GM18508 (cell line): ENCODE data around the gene RNF168.
A peak's percentile ranks its signal among the peaks of the same experiment; 100 is the strongest.
"Not testable (repeated sequence)": the region's sequence is repeated elsewhere in the genome, so short reads cannot be mapped to it uniquely, and the experiment has no call there.

Experiments used
- ATAC-seq: cut with Tn5 transposase; IDR thresholded peaks from one replicate; pipeline ENCODE4 v1.9.1; 2021; ENCODE audit warnings: moderate number of reproducible peaks; ENCODE audit not compliant: insufficient read depth, unreplicated experiment

Gene RNF168

DNA sequence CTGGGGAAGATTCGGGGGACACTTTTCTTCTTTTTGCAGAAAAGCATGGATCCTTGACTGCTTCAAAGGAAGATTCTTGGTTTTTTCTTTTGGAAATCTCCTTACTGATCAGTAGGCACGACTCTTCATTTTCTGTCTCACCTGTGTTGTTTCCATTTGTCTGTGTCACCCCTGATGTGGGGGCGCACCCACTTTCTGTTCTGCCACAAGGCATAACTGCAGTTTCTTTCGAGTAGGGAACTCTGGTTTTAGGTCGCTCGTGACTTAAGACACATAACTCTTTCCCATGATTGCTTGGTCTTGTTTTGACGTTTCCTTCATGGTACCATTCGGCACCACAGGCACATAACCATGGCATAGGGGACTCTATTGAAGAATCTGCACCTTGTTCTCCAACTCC, 31.3 kb downstream of the RNF168 start:
- no peak for ATAC-seq

DNA sequence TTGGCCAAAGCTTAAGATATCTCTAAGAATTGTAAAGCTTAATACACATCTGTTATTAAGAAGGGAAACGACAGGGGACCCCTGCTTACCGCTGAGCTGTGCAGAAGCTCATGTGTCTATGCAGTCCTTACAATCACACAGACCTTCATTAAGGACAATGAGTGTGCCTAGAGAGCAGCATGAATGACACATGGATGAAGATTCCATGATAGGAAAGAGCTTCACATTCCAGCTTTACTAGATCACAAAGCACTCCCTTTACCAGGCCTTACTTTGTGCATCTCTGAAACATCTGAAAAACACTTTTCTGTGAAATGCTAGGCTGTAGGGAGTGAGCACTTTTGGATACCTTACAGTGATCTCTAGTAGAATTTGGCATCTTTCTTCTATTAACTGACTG, 32.0 kb downstream of the RNF168 start:
- no peak for ATAC-seq

DNA sequence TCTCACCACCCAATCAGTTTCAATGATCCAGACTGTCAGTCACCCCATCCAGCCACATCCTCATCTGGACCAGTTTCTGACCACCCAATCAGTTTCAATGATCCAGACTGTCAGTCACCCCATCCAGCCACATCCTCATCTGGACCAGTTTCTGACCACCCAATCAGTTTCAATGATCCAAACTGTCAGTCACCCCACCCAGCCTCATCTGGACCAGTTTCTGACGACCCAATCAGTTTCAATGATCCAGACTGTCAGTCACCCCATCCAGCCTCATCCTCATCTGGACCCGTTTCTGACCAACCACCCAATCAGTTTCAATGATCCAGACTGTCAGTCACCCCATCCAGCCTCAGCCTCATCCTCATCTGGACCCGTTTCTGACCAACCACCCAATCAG, 33.4 kb downstream of the RNF168 start:
- ATAC-seq = not testable (repeated sequence)

DNA sequence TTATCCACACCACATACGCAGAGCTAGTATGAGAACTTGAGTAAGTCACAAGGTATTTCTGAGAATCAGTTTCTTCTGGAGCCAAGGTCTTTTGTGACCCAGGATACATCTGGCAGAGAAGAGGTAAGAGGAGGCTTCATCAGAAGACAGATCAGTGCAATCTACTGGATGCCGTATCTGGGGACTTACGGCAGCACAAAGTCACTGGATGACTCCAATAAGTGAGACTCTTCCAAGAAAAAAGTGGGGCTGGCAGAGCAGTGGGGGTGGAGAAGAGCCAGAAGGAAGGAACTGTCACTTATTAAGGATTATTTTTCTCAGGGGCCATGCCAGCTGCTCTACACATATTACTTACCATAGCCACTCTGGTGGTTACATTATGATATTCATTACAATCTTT, 39.8 kb downstream of the RNF168 start:
- ATAC-seq = no peak

DNA sequence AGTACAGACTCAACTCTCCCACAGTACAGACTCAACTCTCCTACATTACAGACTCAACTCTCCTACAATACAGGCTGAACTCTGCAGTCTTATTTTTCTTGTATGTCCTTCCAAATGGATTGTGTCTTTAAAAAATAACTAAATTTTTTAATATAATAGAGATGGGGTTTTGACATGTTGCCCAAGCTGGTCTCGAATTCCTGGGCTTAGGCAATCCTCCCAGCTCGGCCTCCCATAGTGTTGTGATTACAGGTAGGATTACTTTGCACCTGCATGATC, 40.2 kb downstream of the RNF168 start:
- no peak for ATAC-seq

DNA sequence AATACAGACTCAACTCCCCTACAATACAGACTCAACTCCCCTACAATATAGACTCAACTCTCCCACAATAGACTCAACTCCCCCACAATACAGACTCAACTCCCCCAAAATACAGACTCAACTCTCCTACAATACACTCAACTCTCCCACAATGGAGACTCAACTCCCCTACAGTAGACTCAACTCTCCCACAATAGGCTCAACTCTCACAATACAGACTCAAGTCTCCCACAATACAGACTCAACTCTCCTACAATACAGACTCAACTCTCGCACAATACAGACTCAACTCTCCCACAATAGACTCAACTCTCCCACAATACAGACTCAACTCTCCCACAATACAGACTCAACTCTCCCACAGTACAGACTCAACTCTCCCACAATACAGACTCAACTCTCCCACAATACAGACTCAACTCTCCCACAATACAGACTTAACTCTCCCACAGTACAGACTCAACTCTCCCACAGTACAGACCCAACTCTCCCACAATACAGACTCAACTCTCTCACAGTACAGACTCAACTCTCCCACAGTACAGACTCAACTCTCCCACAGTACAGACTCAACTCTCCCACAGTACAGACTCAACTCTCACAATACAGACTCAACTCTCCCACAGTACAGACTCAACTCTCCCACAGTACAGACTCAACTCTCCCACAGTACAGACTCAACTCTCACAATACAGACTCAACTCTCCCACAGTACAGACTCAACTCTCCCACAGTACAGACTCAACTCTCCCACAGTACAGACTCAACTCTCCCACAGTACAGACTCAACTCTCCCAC, 40.7 kb downstream of the RNF168 start:
- not testable (repeated sequence) for ATAC-seq

DNA sequence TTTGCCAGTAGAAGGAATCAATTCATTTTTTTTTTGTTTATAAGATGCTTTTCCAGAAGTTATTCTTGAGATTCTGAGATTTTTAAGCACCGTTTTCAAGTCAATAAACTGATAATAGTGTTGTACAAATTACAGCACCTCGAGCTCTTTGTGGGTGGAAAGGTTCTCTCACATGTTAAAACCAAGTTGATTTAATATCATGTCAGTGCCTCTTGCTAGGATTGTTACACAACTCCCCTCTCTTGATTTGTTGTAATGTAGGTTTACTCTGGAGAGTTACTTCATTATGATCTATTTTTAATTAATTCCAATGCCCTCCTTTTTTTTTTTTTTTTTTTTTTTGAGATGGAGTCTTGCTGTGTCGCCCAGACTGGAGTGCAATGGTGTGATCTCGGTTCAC, 45.5 kb downstream of the RNF168 start:
- no peak for ATAC-seq

DNA sequence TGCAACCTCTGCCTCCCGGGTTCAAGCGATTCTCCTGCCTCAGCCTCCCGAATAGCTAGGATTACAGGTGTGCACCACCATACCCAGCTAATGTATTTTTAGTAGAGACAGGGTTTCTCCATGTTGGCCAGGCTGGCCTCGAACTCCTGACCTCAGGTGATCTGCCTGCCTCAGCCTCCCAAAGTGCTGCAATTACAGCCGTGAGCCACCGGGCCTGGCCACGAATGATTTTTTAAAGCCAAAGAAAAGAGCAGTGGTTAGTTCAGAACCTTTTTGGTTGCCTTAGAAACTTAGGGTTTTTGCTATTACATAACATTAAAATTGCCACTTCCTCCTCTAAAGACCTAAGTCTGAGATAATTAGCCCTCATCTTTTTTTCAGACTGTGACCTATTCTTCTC, 46.1 kb downstream of the RNF168 start:
- ATAC-seq = not testable (repeated sequence)

DNA sequence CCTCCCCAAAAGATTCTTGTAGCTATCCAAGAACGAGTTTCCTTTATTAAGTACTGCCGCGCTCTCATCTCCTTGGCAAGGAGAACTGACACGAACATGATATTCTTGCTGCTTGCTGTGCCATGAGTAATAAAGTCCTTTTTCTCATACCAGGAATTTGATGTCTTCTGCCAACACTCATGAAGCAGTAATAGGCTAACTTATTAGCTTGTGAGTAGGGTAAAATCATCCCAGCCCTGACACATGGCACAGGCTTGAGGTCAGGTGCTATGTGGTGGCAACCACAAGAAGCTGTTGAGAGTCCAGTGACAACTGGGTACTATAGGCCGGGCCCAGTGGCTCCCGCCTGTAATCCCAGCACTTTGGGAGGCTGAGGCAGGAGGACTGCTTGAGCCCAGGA, 48.6 kb downstream of the RNF168 start:
- ATAC-seq = no peak

DNA sequence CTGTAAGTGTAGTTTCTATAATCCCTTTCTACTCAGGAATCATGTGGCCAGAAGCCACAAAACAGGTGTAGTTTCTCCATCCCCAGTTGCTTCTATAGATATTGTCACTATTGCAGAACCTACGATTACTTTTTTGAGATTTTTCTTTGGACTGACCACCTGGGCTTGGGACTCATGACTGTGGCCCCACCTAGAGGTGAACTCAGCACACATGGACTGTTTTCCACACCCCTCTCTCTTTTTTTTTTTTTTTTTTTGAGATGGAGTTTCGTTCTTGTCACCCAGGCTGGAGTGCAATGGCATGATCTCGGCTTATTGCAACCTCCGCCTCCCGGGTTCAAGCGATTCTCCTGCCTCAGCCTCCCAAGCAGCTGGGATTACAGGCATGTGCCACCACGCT, 58.2 kb downstream of the RNF168 start:
- not testable (repeated sequence) for ATAC-seq

DNA sequence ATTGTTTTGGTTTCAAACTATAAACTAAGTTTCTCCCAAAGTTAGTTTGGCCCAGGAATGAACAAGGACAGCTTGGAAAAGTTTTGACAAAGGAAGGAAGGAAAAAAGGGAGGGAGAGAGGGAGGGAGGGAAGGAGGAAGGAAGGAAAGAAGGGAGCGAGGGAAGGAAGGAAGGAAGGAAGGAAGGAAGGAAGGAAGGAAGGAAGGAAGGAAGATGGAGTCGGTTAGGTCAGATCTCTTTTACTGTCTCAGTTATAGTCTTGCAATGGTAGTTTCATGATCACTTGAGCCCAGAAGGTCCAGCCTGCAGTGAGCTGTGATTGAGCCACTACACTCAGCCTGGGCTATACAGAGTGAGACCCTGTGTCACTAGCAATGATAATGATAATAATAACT, 59.1 kb downstream of the RNF168 start:
- no peak for ATAC-seq

DNA sequence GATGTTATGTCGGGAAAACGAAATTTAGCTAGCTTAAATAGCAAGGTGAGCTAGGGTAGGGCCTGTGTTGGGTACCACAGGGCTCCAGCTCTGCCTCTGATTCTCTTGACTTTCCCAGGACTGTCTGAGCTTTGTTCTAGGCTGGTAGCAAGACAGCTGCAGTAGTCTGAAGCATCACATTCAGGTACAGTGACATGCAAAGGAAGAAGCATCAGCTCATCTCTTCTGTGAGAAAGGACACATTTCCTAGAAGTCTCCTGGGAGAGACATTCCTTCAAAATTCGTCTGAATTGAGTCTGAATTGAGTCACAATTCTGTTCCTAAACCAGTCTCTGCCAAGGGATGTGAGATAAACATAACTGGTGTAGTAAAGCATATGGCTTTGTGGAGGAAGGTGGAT, 62.9 kb downstream of the RNF168 start:
- ATAC-seq = no peak

DNA sequence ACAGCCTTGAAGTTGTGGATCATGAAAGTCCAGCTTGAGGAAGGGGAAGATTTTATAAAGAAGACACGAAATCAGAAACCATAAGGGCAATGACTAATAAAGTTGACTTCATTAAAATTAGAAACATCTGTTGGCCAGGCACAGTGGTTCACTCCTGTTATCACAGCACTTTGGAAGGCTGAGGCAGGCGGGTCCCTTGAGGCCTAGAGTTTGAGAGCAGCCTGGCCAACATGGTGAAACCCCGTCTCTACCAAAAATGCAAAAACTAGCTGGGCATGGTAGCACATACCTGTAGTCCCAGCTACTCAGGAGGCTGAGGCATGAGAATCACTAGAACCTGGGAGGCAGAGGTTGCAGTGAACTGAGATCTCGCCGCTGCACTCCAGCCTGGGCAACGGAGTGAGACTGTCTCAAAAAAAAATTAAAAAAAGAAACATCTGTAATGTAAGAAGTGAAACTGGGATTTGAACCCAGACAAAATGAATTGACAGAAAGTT, 63.5 kb downstream of the RNF168 start:
- no peak for ATAC-seq

DNA sequence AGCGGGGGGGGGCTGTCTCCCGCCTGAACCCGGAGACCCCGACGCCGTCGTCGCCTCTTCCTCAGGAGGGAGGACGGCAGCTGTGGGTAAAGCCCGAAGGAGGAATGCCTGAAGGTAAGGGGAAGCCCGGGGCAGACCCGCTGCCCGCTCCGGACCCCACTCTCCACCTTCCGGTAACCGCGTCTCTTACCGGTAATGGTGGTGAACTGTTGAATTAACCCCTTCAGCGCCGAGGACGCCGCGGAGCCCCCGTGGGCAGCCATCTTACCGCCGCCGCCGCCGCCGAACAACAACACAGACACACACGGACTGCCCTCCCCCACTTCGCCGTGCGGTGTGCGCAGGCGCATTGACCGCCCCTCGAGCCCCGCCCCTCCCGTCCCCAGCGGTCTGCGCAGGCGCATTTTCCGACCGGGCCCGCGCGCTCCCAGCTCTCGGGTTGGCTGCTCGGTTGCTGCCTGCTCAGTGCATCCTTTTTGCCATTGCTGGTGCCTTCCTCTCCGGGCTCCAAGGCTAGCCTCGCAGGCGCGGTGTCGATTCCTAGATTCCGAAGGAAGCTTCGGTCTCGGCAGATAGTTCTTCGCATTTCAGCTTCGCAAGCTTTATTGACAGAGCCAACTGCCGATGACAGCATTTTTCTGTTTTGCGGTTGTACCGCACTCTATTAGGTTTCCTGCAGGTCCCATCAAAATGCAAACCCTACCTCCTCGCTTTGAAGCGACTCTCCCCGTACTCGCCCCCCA, 71.3 kb downstream of the RNF168 start, which contains the start of gene UBXN7:
Gene UBXN7 (minus strand): TSS at position 291 of the 743 bp plus-strand sequence. CDS start 28 bp downstream, at position 263.
- ATAC-seq = peak; percentile 64

DNA sequence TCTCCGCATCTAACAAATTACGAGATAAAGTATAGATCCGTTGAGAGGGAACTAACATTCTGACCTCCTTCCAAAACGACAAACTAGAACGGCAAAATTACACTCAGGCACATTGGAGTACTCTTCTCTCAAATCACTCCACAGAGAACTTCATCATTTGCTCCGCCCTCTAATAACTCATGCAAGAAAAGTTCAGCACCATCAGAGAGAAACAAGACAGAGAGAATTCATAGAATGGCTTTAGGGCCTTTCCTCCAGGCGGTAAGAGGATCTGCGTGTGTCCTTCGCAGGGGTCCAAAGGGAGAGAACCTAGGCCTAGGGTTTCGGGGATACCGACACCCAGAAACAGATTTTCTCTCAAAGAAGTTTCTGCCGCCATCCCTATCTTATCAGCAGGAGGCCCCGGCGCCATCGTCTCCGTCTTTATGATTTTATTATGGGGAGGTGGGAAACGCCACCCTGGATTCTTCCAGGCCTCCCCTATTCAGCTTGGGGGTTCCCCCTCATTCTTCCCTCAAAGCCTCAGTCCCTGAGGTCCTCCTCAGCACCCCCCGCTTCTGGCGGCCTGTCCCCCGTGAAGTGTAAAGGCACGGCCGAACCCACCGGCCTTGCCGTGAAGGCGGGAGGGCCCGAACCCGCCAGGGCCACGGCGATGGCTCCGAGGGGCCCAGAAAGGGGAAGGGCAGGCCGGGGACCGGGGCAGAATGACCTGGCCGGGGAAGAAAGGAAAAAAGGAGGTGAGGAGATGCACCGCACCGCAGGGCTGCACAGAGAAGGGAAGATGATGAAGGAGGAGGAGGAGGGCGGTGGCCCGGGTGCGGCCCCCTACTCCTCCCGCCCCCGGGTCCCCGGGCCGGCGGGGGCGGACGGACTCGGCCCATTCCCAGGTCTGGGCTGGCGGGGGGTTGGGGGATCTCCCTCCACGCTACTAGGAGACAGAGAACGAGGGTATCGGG, 72.1 kb downstream of the RNF168 start:
- peak; percentile 7 for ATAC-seq

DNA sequence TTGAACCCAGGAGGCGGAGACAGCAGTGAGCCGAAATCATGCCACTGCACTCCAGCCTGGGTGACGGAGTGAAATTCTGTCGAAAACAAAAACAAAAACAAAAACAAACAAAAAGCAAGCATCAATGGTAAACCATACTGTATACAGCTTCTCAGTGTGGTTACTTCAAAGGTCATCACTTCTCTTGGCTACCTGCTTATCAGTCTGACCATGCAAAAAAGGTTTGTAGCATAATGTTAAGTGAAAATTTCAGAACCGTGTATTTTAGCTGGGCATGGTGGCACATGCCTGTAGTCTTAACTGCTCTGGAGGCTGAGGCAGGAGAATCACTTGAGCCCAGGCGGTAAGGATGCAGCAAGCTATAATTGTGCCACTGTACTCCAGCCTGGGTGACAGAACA, 75.5 kb downstream of the RNF168 start:
- ATAC-seq = no peak

DNA sequence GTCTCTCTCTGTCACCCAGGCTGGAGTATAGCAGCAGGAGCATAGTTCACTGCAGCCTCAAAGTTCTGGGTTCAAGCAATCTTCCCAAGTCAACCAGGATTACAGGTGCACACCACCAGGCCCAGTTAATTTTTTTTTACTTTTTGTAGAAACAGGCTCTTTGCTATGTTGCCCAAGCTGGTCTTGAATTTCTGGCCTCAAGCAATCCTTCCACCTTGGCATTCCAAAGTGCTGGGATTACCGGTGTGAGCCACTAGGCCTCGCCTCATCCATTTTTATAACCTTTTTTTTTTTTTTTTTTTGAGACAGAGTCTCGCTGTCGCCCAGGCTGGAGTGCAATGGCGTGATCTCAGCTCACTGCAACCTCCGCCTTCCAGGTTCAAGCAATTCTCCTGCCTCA, 79.1 kb downstream of the RNF168 start:
- not testable (repeated sequence) for ATAC-seq

DNA sequence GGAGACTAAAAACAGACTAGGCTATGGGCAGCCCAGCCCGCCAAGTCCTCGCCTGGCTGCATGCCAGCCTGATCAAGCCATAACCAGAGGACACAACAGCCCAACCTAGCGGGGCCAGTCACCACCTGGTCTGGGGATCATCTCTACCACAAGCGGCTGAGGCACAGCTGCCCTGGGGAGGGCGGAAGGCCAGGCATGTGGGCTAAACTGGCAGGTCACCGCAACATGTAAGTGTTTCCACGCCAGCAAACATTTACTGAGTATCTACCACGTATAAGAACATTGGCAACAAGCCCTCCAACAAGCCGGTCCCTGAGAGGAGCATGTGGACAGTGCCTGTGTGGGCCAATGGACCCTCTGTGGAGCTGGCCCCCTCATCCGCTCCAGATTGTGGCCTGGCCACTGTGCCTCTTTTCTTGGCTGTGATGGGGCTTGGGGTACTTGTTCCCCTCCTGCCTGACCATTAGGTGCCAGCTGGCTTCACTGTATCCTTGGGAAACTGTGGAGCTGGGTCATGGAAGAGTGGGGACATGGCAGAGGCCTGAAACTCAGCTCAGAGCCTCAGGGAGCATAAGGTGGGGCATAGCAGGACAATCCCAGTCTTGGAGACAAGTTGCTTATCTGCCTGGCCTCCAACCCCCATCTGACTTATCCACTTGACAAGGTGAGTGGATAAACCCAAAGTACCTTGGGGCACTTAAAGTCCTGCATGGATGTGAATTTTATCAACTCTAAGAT, 80.4 kb downstream of the RNF168 start:
- ATAC-seq = no peak

DNA sequence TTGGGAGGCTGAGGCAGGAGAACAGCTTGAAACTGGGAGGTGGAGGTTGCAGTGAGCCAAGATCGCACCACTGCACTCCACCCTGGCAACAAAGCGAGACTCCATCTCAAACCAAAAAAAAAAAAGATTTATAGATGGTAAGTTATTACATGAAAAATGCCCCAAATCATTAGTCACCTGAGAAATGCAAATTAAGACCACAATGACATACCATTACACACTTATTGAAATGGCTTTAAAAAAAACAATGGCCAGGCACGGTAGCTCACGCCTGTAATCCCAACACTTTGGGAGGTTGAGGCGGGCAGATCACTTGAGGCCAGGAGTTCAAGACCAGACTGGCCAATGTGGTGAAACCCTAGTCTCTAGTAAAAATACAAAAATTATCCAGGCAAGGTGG, 81.9 kb downstream of the RNF168 start:
- not testable (repeated sequence) for ATAC-seq

DNA sequence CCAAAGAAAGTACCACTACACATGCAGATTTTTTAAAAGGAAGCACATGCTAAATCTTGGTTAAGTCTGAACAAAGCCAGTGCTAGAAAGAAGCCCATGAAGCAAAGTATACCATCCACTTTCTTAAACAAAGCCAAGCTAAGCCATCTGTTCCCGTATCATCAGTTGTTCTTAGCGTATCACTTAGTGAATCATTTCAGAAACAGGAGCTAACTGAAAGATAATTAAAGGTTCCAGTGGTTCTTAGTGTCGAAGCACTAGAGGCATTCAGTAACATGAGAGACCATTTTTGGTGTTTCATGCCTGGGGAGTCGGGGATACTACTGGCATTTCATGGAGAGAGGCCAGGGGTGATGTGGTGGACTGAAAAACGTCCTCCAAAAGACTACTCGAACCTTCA, 84.2 kb downstream of the RNF168 start:
- no peak for ATAC-seq
